ENCODE results near the gene NAGPA. TPM values are rescaled to one million over a fixed set of nuclear protein-coding genes. Genes with fewer than 3 reads are reported as not detected.

NAGPA gene
- total and polyA plus RNA-seq, 10 of the 15 experiments (the other 5 are each of a cell fraction or from before 2014, with no cell fraction given) = 0.03 to 11.6 (median 6.6) TPM

DNA sequence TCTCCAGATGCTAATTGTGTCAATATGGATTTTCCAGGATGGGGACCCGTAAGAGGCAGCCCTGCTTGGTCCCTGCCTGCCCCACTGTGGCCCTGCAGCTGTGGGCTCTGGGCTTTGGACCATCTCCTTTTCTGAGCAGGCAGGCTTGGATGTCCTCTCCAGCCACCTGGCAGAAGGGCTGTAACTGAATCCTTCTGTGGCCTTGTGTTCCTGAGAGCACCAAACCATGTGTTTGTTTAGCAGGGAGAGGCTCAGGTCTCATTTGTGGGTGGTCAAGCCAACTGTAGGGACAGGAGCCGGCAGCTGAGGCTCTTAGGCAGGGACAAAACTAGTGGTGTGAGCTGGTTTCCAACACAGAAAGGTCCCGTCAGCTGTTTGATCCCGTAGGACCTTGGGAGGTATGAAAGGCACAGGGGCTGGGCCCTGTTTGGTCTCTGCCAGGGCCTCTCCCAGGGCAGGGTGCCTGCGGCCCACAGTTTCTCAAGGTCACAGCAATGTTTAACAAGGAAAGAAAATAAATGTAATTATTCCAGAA, 57.1 kb downstream of the NAGPA start:
- intact Hi-C loops (cut with micrococcal nuclease; ENCODE audit: unreplicated experiment) = loop anchor here (10.0 kb wide), 1 partner anchor 88 kb away; the partner anchor contains the start of gene C16orf89
- SMC1A ChIA-PET (ENCODE audit: uncharacterized antibody, unreplicated experiment) = no interaction called here
- FAIRE-seq = no peak

More for the DNA sequence above, 57.1 kb downstream of the NAGPA start:
- H3K4me2 ChIP-seq (ENCODE audit: control insufficient read depth, insufficient read depth) = no peak overlapping the region
- in situ Hi-C loops (cut with MboI) = no loop called here
- no peaks in the 10 kb centered on the region for H4K20me1 ChIP-seq (ENCODE audit: control insufficient read depth, insufficient read depth)
- peaks cover 17% of the 10 kb centered on the region for H3K4me1 ChIP-seq (ENCODE audit: control insufficient read depth, insufficient read depth, low read length)
- no TSS peak for BruUV-seq (replicated peaks)
- no peak for DNase-seq (ENCODE audit: low read depth, low spot score)
- RAD21 ChIA-PET (ENCODE audit: unreplicated experiment) = interaction anchor here (0.6 kb wide), 1 partner anchor 31 kb away, joined by 4 read pairs; no protein-coding TSS in a partner anchor
- CTCF ChIA-PET = interaction anchor here (1.0 kb wide), 1 partner anchor 107 kb away, joined by 3 read pairs; no protein-coding TSS in a partner anchor
- POLR2A ChIA-PET = interaction anchor here (0.5 kb wide), 1 partner anchor 205 kb away, joined by 3 read pairs; no protein-coding TSS in a partner anchor
- no peaks in the 10 kb centered on the region; a peak in 1 of 4 replicates for H3K27me3 ChIP-seq (replicated peaks in 1 of 2; ENCODE audit: control insufficient read depth in 2 of 2, insufficient read depth in 2 of 2, low read length in 1 of 2)
- no peak for ATAC-seq
- no peaks in the 10 kb centered on the region for H3K36me3 ChIP-seq (ENCODE audit: control insufficient read depth in 2 of 2, insufficient read depth in 2 of 2, low read length in 1 of 2)
- no peaks in the 10 kb centered on the region for H3K79me2 ChIP-seq (ENCODE audit: control insufficient read depth, insufficient read depth, low read length)
- H3K9me3 ChIP-seq (replicated peaks; ENCODE audit: control insufficient read depth, insufficient read depth, low read length) = peaks cover 5% of the 10 kb centered on the region; the same call in 1 of the 3 replicates
- no peak overlapping the region for H3K9ac ChIP-seq (ENCODE audit: control insufficient read depth, insufficient read depth, low read length)
- no peak overlapping the region for H2AFZ ChIP-seq (ENCODE audit: control insufficient read depth, low read depth, low read length)
- no peak overlapping the region for H3K27ac ChIP-seq (ENCODE audit: control insufficient read depth, insufficient read depth)
- WGBS (ENCODE audit: insufficient coverage, insufficient replicate concordance, low lambda C conversion rate, missing lambda C conversion rate) = 89% methylated on average over 5 of the region's 5 CpGs
- H3K4me3 ChIP-seq = no peak overlapping the region
- TF ChIP-seq, protein P1, sequence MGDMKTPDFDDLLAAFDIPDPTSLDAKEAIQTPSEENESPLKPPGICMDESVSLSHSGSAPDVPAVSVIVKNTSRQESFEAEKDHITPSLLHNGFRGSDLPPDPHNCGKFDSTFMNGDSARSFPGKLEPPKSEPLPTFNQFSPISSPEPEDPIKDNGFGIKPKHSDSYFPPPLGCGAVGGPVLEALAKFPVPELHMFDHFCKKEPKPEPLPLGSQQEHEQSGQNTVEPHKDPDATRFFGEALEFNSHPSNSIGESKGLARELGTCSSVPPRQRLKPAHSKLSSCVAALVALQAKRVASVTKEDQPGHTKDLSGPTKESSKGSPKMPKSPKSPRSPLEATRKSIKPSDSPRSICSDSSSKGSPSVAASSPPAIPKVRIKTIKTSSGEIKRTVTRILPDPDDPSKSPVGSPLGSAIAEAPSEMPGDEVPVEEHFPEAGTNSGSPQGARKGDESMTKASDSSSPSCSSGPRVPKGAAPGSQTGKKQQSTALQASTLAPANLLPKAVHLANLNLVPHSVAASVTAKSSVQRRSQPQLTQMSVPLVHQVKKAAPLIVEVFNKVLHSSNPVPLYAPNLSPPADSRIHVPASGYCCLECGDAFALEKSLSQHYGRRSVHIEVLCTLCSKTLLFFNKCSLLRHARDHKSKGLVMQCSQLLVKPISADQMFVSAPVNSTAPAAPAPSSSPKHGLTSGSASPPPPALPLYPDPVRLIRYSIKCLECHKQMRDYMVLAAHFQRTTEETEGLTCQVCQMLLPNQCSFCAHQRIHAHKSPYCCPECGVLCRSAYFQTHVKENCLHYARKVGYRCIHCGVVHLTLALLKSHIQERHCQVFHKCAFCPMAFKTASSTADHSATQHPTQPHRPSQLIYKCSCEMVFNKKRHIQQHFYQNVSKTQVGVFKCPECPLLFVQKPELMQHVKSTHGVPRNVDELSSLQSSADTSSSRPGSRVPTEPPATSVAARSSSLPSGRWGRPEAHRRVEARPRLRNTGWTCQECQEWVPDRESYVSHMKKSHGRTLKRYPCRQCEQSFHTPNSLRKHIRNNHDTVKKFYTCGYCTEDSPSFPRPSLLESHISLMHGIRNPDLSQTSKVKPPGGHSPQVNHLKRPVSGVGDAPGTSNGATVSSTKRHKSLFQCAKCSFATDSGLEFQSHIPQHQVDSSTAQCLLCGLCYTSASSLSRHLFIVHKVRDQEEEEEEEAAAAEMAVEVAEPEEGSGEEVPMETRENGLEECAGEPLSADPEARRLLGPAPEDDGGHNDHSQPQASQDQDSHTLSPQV (IDR thresholded peaks at IDR 0.05) = no peak
- TF ChIP-seq DPF2 (IDR thresholded peaks at IDR 0.05) (no peak), IKZF2 (IDR thresholded peaks at IDR 0.05) (no peak), WRNIP1 (IDR thresholded peaks at IDR 0.05; ENCODE audit: borderline replicate concordance, low read depth, low read length) (no peak), MTA3 (IDR thresholded peaks at IDR 0.05; ENCODE audit: borderline replicate concordance, low read length) (no peak), FOS (IDR thresholded peaks at IDR 0.05; ENCODE audit: borderline replicate concordance, extremely low read depth, insufficient read length) (no peak), KDM1A (IDR thresholded peaks at IDR 0.05; ENCODE audit: borderline replicate concordance) (no peak), KAT2A (conservative IDR thresholded peaks at IDR 0.05; ENCODE audit: control insufficient read depth, low read depth, low read length) (no peak), YY1 (IDR thresholded peaks at IDR 0.05; ENCODE audit: low read depth, low read length) (no peak), RAD51 (IDR thresholded peaks at IDR 0.05) (no peak), TBL1XR1 (IDR thresholded peaks at IDR 0.05; ENCODE audit: low read depth, low read length) (no peak), NR2C1 (IDR thresholded peaks at IDR 0.05) (no peak), SUPT20H (IDR thresholded peaks at IDR 0.05; ENCODE audit: borderline replicate concordance, control insufficient read depth, low read depth, low read length) (no peak), NRF1 (conservative IDR thresholded peaks at IDR 0.05; ENCODE audit: low read depth, low read length) (no peak)
- TF ChIP-seq, protein P2, sequence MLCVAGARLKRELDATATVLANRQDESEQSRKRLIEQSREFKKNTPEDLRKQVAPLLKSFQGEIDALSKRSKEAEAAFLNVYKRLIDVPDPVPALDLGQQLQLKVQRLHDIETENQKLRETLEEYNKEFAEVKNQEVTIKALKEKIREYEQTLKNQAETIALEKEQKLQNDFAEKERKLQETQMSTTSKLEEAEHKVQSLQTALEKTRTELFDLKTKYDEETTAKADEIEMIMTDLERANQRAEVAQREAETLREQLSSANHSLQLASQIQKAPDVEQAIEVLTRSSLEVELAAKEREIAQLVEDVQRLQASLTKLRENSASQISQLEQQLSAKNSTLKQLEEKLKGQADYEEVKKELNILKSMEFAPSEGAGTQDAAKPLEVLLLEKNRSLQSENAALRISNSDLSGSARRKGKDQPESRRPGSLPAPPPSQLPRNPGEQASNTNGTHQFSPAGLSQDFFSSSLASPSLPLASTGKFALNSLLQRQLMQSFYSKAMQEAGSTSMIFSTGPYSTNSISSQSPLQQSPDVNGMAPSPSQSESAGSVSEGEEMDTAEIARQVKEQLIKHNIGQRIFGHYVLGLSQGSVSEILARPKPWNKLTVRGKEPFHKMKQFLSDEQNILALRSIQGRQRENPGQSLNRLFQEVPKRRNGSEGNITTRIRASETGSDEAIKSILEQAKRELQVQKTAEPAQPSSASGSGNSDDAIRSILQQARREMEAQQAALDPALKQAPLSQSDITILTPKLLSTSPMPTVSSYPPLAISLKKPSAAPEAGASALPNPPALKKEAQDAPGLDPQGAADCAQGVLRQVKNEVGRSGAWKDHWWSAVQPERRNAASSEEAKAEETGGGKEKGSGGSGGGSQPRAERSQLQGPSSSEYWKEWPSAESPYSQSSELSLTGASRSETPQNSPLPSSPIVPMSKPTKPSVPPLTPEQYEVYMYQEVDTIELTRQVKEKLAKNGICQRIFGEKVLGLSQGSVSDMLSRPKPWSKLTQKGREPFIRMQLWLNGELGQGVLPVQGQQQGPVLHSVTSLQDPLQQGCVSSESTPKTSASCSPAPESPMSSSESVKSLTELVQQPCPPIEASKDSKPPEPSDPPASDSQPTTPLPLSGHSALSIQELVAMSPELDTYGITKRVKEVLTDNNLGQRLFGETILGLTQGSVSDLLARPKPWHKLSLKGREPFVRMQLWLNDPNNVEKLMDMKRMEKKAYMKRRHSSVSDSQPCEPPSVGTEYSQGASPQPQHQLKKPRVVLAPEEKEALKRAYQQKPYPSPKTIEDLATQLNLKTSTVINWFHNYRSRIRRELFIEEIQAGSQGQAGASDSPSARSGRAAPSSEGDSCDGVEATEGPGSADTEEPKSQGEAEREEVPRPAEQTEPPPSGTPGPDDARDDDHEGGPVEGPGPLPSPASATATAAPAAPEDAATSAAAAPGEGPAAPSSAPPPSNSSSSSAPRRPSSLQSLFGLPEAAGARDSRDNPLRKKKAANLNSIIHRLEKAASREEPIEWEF (IDR thresholded peaks at IDR 0.05; ENCODE audit: insufficient replicate concordance, low read depth, low read length) = no peak

All from GM12878 (cell line).